Skeletal muscle tissue (tissue), 4 donors: ENCODE data around the gene TRIM36. TPM values are rescaled to one million over a fixed set of nuclear protein-coding genes. Genes with fewer than 3 reads are reported as not detected.

Source experiments
- H3K27ac ChIP-seq: one replicate; pipeline ENCODE4 v1.7.0; 2013; ENCODE audit warnings: mild to moderate bottlenecking, low read depth, low read length, inconsistent platforms
- H3K27me3 ChIP-seq, 3 donors: one replicate each; pipeline ENCODE4 v1.7.0; 2013; ENCODE audit warnings: low read length in 3 of 3; ENCODE audit not compliant: control insufficient read depth in 3 of 3, insufficient read depth in 3 of 3
- H3K36me3 ChIP-seq, 3 donors: one replicate each; pipeline ENCODE4 v1.7.0; 2013; ENCODE audit warnings: low read length in 3 of 3; ENCODE audit not compliant: control insufficient read depth in 3 of 3, insufficient read depth in 3 of 3
- H3K4me1 ChIP-seq, 3 donors: one replicate each; pipeline ENCODE4 v1.7.0; 2013; ENCODE audit warnings: low read length in 3 of 3, mild to moderate bottlenecking in 3 of 3; ENCODE audit not compliant: control insufficient read depth in 3 of 3, insufficient read depth in 3 of 3
- H3K4me3 ChIP-seq, 3 donors: one replicate each; pipeline ENCODE4 v1.7.0; 2013; ENCODE audit warnings: low read length in 3 of 3
- H3K9ac ChIP-seq, 3 donors: one replicate each; pipeline ENCODE4 v1.7.0; 2013; ENCODE audit warnings: low read length in 3 of 3, mild to moderate bottlenecking in 3 of 3, moderate library complexity in 2 of 3, low read depth in 1 of 3
- H3K9me3 ChIP-seq, 3 donors: one replicate each; pipeline ENCODE4 v1.7.0; 2013; ENCODE audit warnings: low read length in 3 of 3; ENCODE audit not compliant: control insufficient read depth in 3 of 3
- total RNA-seq: library from RNA; depleted of rRNA; stranded (reverse); fragments of >200 nt; gene quantifications from one replicate; pipeline ENCODE4 v1.2.3, GENCODE V29; 2014
- donor health status: Osteomylitis.

TRIM36 gene
- total RNA-seq, 1 donor from 2014 or later = 2.6 TPM

- Histone ChIP-seq H3K9ac (no peak overlapping the region), H3K4me3 (no peak overlapping the region), H3K27me3 (peaks cover 2 to 9% (median 5%) of the 10 kb centered on the region in 3 donors), H3K36me3 (no peaks in the 10 kb centered on the region), H3K27ac (no peak overlapping the region), H3K9me3 (no peaks in the 10 kb centered on the region), H3K4me1 (no peaks in the 10 kb centered on the region)
These were observed 81.8 kb downstream of the TRIM36 start for GRCh38 chr5:115087951-115088350.

- Histone ChIP-seq H3K27ac (no peak overlapping the region), H3K4me3 (no peak overlapping the region), H3K9ac (no peak overlapping the region), H3K4me1 (no peaks in the 10 kb centered on the region), H3K9me3 (no peaks in the 10 kb centered on the region), H3K27me3 (peaks cover 5 to 9% (median 5%) of the 10 kb centered on the region in 3 donors), H3K36me3 (no peaks in the 10 kb centered on the region)
These were observed 83.2 kb downstream of the TRIM36 start for GRCh38 chr5:115086473-115086872.

GRCh38 chr5:115084246-115084793 is 85.4 kb downstream of the TRIM36 start:
- Histone ChIP-seq H3K27ac (no peak overlapping the region), H3K9ac (no peak overlapping the region), H3K9me3 (no peaks in the 10 kb centered on the region), H3K36me3 (no peaks in the 10 kb centered on the region), H3K27me3 (peaks cover 5 to 6% (median 5%) of the 10 kb centered on the region in 3 donors), H3K4me1 (no peaks in the 10 kb centered on the region), H3K4me3 (no peak overlapping the region)

GRCh38 chr5:115079924-115080623 is 89.6 kb downstream of the TRIM36 start:
- H3K27ac ChIP-seq = no peak overlapping the region
- H3K27me3 ChIP-seq = peaks cover 0 to 3% (median 0%) of the 10 kb centered on the region in 3 donors
- no peaks in the 10 kb centered on the region for H3K9me3 ChIP-seq
- no peaks in the 10 kb centered on the region for H3K4me1 ChIP-seq
- H3K9ac ChIP-seq = no peak overlapping the region
- no peak overlapping the region for H3K4me3 ChIP-seq
- no peaks in the 10 kb centered on the region for H3K36me3 ChIP-seq

Other genes starting within 250 kb of the TRIM36 start
- 14.1 TPM for gene PGGT1B, start 93.0 kb upstream of the TRIM36 start, total RNA-seq
- 1.0 TPM for gene CCDC112, start 126.7 kb upstream of the TRIM36 start, total RNA-seq